ENCODE data around the gene PHF20. TPM values are rescaled to one million over a fixed set of nuclear protein-coding genes. Genes with fewer than 3 reads are reported as not detected.

The PHF20 gene
- total and polyA plus RNA-seq, 2 of the 13 experiments (the other 11 are each of a cell fraction or from before 2014, with no cell fraction given) = 22.8 to 34.1 TPM

DNA sequence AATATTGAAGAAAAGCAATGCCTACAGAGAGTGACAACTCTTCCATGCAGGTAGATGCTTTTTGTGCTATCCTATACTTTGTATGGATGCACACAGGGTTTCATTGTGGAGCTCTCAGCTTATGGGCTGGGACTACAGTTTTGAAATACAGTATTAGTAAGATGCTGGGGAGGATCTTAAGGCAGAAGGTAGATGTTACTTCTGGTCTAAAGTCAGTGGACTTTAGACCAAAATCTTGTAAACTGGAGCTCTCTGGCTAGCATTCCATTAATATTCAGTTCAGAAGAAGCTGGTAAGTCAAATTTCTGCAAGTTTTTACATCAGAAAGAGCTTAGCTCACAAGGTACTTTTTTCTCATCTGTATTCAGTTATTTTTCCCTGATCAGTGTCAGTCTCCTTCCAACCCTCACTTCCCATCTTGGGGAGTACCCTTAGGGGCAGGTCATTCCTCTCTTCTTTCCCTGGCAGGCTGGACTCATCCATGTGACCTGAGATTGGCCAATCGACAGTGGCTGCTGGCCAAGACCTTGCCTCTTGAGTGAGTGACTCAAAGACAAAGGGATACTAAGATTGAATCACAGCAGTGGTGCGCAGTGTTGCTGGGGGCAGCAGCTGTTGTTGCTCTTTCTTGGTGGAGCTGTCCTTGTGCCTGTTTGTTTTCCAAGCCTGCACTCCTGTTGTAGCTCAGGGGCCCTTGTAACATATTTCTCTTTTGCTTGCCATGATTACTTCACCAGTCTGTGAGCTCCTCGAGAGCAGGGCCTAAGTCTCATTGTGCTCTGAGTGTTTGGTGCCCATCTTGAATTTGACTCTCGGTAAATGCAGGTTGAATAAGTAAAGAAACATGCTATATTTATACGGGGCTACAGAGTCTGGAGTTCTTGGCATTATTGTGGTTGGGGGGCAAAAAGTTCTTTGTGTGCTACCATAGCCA lies 2.8 kb upstream of the PHF20 start (continued):
- TF ChIP-seq, protein P1, sequence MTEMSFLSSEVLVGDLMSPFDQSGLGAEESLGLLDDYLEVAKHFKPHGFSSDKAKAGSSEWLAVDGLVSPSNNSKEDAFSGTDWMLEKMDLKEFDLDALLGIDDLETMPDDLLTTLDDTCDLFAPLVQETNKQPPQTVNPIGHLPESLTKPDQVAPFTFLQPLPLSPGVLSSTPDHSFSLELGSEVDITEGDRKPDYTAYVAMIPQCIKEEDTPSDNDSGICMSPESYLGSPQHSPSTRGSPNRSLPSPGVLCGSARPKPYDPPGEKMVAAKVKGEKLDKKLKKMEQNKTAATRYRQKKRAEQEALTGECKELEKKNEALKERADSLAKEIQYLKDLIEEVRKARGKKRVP (CRISPR knock-in tag; IDR thresholded peaks at IDR 0.05) = no peak
- TF ChIP-seq MXI1 (IDR thresholded peaks at IDR 0.05; ENCODE audit: borderline replicate concordance, low read depth, low read length) (peak; percentile 71; the same call in 2 of the 3 replicates), ZNF510 (CRISPR knock-in tag; IDR thresholded peaks at IDR 0.05; ENCODE audit: low read depth) (no peak), FOXO1 (CRISPR knock-in tag; IDR thresholded peaks at IDR 0.05) (peak; percentile 59), ZNF30 (CRISPR knock-in tag; IDR thresholded peaks at IDR 0.05) (no peak), ZNF768 (CRISPR knock-in tag; IDR thresholded peaks at IDR 0.05) (no peak), PITX1 (CRISPR knock-in tag; IDR thresholded peaks at IDR 0.05) (no peak), RFXANK (CRISPR knock-in tag; IDR thresholded peaks at IDR 0.05) (no peak), REXO4 (CRISPR knock-in tag; IDR thresholded peaks at IDR 0.05; ENCODE audit: borderline replicate concordance) (no peak), SYNCRIP (IDR thresholded peaks at IDR 0.05; ENCODE audit: insufficient read depth, low read depth, low read length) (no peak), SMAD9 (CRISPR knock-in tag; IDR thresholded peaks at IDR 0.05) (no peak), ZNF142 (CRISPR knock-in tag; IDR thresholded peaks at IDR 0.05) (no peak), HNRNPK (IDR thresholded peaks at IDR 0.05; ENCODE audit: low read depth, low read length, poor library complexity, severe bottlenecking) (no peak), TP53 (CRISPR knock-in tag; conservative IDR thresholded peaks at IDR 0.05) (no peak), ZNF782 (CRISPR knock-in tag; IDR thresholded peaks at IDR 0.05; ENCODE audit: borderline replicate concordance) (no peak), MTF2 (CRISPR knock-in tag; IDR thresholded peaks at IDR 0.05; ENCODE audit: borderline replicate concordance) (no peak), ZNF841 (CRISPR knock-in tag; IDR thresholded peaks at IDR 0.05; ENCODE audit: borderline replicate concordance) (no peak), ZFP82 (CRISPR knock-in tag; IDR thresholded peaks at IDR 0.05; ENCODE audit: borderline replicate concordance) (no peak), ZNF615 (CRISPR knock-in tag; IDR thresholded peaks at IDR 0.05; ENCODE audit: borderline replicate concordance) (no peak)
